Measurements from ENCODE around the gene GALNT5. TPM values are rescaled to one million over a fixed set of nuclear protein-coding genes. Genes with fewer than 3 reads are reported as not detected.

Gene GALNT5
- total RNA-seq, 1 experiment from 2014 or later: 0.08 TPM

DNA sequence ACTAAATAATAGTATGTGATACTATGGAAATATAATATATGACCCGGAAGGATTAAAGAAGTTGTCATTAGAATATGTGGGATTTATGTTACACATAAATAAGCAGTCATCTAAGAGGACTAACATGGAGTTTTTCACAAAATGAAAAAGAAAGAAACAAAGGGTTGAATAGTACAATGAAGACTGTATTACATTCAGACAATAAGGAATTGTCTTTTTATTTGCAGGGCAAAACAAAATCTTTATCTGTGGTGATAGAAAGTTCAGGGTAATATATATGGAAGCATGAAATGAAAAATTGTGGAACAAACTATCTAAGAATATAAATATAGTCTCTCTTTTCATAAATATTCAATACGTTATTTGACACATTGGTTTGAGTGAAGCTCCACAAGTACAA, 62.3 kb downstream of the GALNT5 start:
- no peak overlapping the region for H3K27ac ChIP-seq (ENCODE audit: low read length)
- DNase-seq (ENCODE audit: low read depth, low spot score) (no peak), ATAC-seq (no peak)
- in situ Hi-C loops (cut with HindIII; ENCODE audit: low pct_unique_long_range_greater_than_20kb, low sequenced_read_pairs) (no loop called here), intact Hi-C loops (cut with micrococcal nuclease; ENCODE audit: unreplicated experiment) (no loop called here)
- no TSS peak for BruUV-seq (replicated peaks)
- CTCF ChIA-PET: no interaction called here
- TF ChIP-seq POLR2AphosphoS5 (IDR thresholded peaks at IDR 0.05; ENCODE audit: low read depth, low read length) (no peak), SIN3A (IDR thresholded peaks at IDR 0.05; ENCODE audit: borderline replicate concordance, insufficient read depth, low read depth, low read length) (no peak), TCF7L2 (IDR thresholded peaks at IDR 0.05; ENCODE audit: low read depth, low read length) (no peak)
- TF ChIP-seq, protein P1, sequence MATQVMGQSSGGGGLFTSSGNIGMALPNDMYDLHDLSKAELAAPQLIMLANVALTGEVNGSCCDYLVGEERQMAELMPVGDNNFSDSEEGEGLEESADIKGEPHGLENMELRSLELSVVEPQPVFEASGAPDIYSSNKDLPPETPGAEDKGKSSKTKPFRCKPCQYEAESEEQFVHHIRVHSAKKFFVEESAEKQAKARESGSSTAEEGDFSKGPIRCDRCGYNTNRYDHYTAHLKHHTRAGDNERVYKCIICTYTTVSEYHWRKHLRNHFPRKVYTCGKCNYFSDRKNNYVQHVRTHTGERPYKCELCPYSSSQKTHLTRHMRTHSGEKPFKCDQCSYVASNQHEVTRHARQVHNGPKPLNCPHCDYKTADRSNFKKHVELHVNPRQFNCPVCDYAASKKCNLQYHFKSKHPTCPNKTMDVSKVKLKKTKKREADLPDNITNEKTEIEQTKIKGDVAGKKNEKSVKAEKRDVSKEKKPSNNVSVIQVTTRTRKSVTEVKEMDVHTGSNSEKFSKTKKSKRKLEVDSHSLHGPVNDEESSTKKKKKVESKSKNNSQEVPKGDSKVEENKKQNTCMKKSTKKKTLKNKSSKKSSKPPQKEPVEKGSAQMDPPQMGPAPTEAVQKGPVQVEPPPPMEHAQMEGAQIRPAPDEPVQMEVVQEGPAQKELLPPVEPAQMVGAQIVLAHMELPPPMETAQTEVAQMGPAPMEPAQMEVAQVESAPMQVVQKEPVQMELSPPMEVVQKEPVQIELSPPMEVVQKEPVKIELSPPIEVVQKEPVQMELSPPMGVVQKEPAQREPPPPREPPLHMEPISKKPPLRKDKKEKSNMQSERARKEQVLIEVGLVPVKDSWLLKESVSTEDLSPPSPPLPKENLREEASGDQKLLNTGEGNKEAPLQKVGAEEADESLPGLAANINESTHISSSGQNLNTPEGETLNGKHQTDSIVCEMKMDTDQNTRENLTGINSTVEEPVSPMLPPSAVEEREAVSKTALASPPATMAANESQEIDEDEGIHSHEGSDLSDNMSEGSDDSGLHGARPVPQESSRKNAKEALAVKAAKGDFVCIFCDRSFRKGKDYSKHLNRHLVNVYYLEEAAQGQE (IDR thresholded peaks at IDR 0.05; ENCODE audit: insufficient read depth in 1 of 2, low read depth in 2 of 2, low read length in 1 of 2): no peak
- TF ChIP-seq, protein P2, sequence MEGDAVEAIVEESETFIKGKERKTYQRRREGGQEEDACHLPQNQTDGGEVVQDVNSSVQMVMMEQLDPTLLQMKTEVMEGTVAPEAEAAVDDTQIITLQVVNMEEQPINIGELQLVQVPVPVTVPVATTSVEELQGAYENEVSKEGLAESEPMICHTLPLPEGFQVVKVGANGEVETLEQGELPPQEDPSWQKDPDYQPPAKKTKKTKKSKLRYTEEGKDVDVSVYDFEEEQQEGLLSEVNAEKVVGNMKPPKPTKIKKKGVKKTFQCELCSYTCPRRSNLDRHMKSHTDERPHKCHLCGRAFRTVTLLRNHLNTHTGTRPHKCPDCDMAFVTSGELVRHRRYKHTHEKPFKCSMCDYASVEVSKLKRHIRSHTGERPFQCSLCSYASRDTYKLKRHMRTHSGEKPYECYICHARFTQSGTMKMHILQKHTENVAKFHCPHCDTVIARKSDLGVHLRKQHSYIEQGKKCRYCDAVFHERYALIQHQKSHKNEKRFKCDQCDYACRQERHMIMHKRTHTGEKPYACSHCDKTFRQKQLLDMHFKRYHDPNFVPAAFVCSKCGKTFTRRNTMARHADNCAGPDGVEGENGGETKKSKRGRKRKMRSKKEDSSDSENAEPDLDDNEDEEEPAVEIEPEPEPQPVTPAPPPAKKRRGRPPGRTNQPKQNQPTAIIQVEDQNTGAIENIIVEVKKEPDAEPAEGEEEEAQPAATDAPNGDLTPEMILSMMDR (IDR thresholded peaks at IDR 0.05): no peak
- H3K9me3 ChIP-seq (ENCODE audit: control insufficient read depth, insufficient read depth, low read depth, low read length): no peaks in the 10 kb centered on the region
- no peaks in the 10 kb centered on the region for H3K4me1 ChIP-seq (ENCODE audit: control insufficient read depth, insufficient read depth, low read length)
- H3K4me3 ChIP-seq (ENCODE audit: low read depth in 2 of 2, low read length in 2 of 2): no peak overlapping the region
- H3K36me3 ChIP-seq (ENCODE audit: control insufficient read depth, insufficient read depth, low read length): no peaks in the 10 kb centered on the region
- POLR2A ChIA-PET: no interaction called here
- no peaks in the 10 kb centered on the region for H3K27me3 ChIP-seq (ENCODE audit: control insufficient read depth, insufficient read depth, low read length)

- TF ChIP-seq POLR2AphosphoS5 (IDR thresholded peaks at IDR 0.05; ENCODE audit: low read depth, low read length) (no peak), SIN3A (IDR thresholded peaks at IDR 0.05; ENCODE audit: borderline replicate concordance, insufficient read depth, low read depth, low read length) (no peak), TCF7L2 (IDR thresholded peaks at IDR 0.05; ENCODE audit: low read depth, low read length) (no peak)
- TF ChIP-seq, protein P1 (IDR thresholded peaks at IDR 0.05; ENCODE audit: insufficient read depth in 1 of 2, low read depth in 2 of 2, low read length in 1 of 2): no peak
- TF ChIP-seq, protein P2 (IDR thresholded peaks at IDR 0.05): no peak
- H3K27ac ChIP-seq (ENCODE audit: low read length): no peak overlapping the region
- no peaks in the 10 kb centered on the region for H3K4me1 ChIP-seq (ENCODE audit: control insufficient read depth, insufficient read depth, low read length)
- POLR2A ChIA-PET: no interaction called here
- DNase-seq (ENCODE audit: low read depth, low spot score) (no peak), ATAC-seq (no peak)
- intact Hi-C loops (cut with micrococcal nuclease; ENCODE audit: unreplicated experiment) (no loop called here), in situ Hi-C loops (cut with HindIII; ENCODE audit: low pct_unique_long_range_greater_than_20kb, low sequenced_read_pairs) (no loop called here)
- CTCF ChIA-PET: no interaction called here
- H3K27me3 ChIP-seq (ENCODE audit: control insufficient read depth, insufficient read depth, low read length): no peaks in the 10 kb centered on the region
- BruUV-seq (replicated peaks): no TSS peak
- H3K36me3 ChIP-seq (ENCODE audit: control insufficient read depth, insufficient read depth, low read length): no peaks in the 10 kb centered on the region
- H3K9me3 ChIP-seq (ENCODE audit: control insufficient read depth, insufficient read depth, low read depth, low read length): no peaks in the 10 kb centered on the region
- H3K4me3 ChIP-seq (ENCODE audit: low read depth in 2 of 2, low read length in 2 of 2): no peak overlapping the region
Measured at GRCh38 chr2:157320409-157320808, 62.9 kb downstream of the GALNT5 start.

Measured in Panc1 (cell line).